ENCODE data around the gene GUCA2B. TPM values are rescaled to one million over a fixed set of nuclear protein-coding genes. Genes with fewer than 3 reads are reported as not detected.

GUCA2B gene
- total RNA-seq, 1 experiment from 2014 or later = not detected

DNA sequence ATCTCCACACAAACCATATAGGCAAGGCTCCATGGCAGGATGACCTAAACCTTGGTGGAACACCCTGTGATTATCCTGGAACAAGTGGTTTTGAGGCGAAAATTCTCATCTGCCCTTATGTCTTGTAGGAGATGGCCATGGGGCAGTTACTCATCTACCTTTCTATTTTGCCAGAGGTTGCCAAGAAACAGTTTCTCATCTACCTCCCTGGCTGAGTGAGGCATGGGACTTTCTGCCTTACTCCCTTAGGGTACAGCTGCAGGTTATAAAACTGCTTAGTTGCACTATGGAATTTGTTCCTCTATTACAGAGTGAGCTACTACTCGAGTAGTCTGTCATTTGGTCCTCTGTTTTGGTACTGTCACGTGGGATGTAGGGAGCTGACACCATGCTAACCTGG is 42.6 kb downstream of the GUCA2B start:
- no peak for DNase-seq (ENCODE audit: unreplicated experiment)
- POLR2A ChIA-PET = interaction anchor here (0.7 to 1.2 kb wide), 3 partner anchors 8 to 16 kb away, joined by 3 to 5 read pairs (median 3); no protein-coding TSS in a partner anchor
- CTCF ChIA-PET = no interaction called here
- TF ChIP-seq, protein P1, sequence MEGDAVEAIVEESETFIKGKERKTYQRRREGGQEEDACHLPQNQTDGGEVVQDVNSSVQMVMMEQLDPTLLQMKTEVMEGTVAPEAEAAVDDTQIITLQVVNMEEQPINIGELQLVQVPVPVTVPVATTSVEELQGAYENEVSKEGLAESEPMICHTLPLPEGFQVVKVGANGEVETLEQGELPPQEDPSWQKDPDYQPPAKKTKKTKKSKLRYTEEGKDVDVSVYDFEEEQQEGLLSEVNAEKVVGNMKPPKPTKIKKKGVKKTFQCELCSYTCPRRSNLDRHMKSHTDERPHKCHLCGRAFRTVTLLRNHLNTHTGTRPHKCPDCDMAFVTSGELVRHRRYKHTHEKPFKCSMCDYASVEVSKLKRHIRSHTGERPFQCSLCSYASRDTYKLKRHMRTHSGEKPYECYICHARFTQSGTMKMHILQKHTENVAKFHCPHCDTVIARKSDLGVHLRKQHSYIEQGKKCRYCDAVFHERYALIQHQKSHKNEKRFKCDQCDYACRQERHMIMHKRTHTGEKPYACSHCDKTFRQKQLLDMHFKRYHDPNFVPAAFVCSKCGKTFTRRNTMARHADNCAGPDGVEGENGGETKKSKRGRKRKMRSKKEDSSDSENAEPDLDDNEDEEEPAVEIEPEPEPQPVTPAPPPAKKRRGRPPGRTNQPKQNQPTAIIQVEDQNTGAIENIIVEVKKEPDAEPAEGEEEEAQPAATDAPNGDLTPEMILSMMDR (IDR thresholded peaks at IDR 0.05; ENCODE audit: unreplicated experiment) = no peak
- Mint-ChIP-seq H3K27ac (ENCODE audit: low read depth, unreplicated experiment) (no peak overlapping the region), H3K36me3 (ENCODE audit: insufficient read depth, unreplicated experiment) (peaks cover 38% of the 10 kb centered on the region), H3K4me3 (ENCODE audit: unreplicated experiment) (no peak overlapping the region), H3K27me3 (ENCODE audit: insufficient read depth, unreplicated experiment) (no peaks in the 10 kb centered on the region), H3K9me3 (ENCODE audit: unreplicated experiment) (no peaks in the 10 kb centered on the region), H3K4me1 (ENCODE audit: insufficient read depth, unreplicated experiment) (peaks cover 15% of the 10 kb centered on the region)
- no TSS peak for BruUV-seq (replicated peaks)
- intact Hi-C loops (cut with micrococcal nuclease) = no loop called here

DNA sequence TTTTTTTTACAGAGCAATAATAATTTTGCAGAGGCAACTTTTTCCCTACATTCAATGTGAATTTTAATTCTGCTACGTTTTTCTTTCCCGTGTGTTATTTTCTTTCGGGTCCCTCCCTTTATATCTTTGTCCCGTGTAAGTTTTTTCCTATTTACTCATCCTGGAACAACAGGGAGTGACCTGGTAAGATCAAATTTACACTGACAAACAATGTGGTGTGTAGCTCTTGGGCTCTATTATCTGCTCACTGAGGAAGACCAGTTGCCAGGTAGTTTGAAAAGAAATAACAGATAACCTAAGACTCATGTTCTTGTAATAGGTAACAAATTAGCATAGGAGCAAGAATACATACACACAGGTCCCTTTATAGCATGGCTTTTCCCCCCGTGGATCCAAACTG is 45.0 kb downstream of the GUCA2B start:
- no peaks in the 10 kb centered on the region for H3K9me3 Mint-ChIP-seq (ENCODE audit: unreplicated experiment)
- H3K4me3 Mint-ChIP-seq (ENCODE audit: unreplicated experiment) = no peak overlapping the region
- H3K27ac Mint-ChIP-seq (ENCODE audit: low read depth, unreplicated experiment) = no peak overlapping the region
- BruUV-seq (replicated peaks) = no TSS peak
- POLR2A ChIA-PET = no interaction called here
- CTCF ChIA-PET = interaction anchor here (0.9 kb wide), 1 partner anchor 24 kb away, joined by 4 read pairs; no protein-coding TSS in a partner anchor
- DNase-seq (ENCODE audit: unreplicated experiment) = no peak
- H3K4me1 Mint-ChIP-seq (ENCODE audit: insufficient read depth, unreplicated experiment) = no peaks in the 10 kb centered on the region
- TF ChIP-seq, protein P1 (IDR thresholded peaks at IDR 0.05; ENCODE audit: unreplicated experiment) = no peak
- intact Hi-C loops (cut with micrococcal nuclease) = no loop called here
- no peaks in the 10 kb centered on the region for H3K27me3 Mint-ChIP-seq (ENCODE audit: insufficient read depth, unreplicated experiment)
- peaks cover 40% of the 10 kb centered on the region for H3K36me3 Mint-ChIP-seq (ENCODE audit: insufficient read depth, unreplicated experiment)

GRCh38 chr1:42201986-42202385 is 48.8 kb downstream of the GUCA2B start:
- Mint-ChIP-seq H3K27ac (ENCODE audit: low read depth, unreplicated experiment) (no peak overlapping the region), H3K27me3 (ENCODE audit: insufficient read depth, unreplicated experiment) (no peaks in the 10 kb centered on the region), H3K4me1 (ENCODE audit: insufficient read depth, unreplicated experiment) (peaks cover 6% of the 10 kb centered on the region), H3K9me3 (ENCODE audit: unreplicated experiment) (peaks cover 4% of the 10 kb centered on the region), H3K36me3 (ENCODE audit: insufficient read depth, unreplicated experiment) (peaks cover 35% of the 10 kb centered on the region), H3K4me3 (ENCODE audit: unreplicated experiment) (no peak overlapping the region)
- intact Hi-C loops (cut with micrococcal nuclease) = no loop called here
- BruUV-seq (replicated peaks) = no TSS peak
- ChIA-PET CTCF (interaction anchor here (0.5 to 2.2 kb wide), 2 partner anchors 12 to 29 kb away, joined by 3 to 8 read pairs; no protein-coding TSS in a partner anchor), POLR2A (interaction anchor here (0.6 to 2.5 kb wide), 5 partner anchors 9 to 337 kb away, joined by 3 to 6 read pairs (median 4); no protein-coding TSS in a partner anchor)
- no peak for DNase-seq (ENCODE audit: unreplicated experiment)
- TF ChIP-seq, protein P1 (IDR thresholded peaks at IDR 0.05; ENCODE audit: unreplicated experiment) = no peak

Other genes starting within 250 kb of the GUCA2B start
- gene HIVEP3, start 234.5 kb upstream of the GUCA2B start, total RNA-seq (2022) = 0.61 and 1.2 TPM in 2 replicates
- not detected in 2 replicates for gene GUCA2A, start 11.3 kb downstream of the GUCA2B start, total RNA-seq (2022)
- gene FOXJ3, start 181.8 kb downstream of the GUCA2B start, total RNA-seq (2022) = 42.2 and 43.7 TPM in 2 replicates
- not detected in 2 replicates for gene RIMKLA, start 227.4 kb downstream of the GUCA2B start, total RNA-seq (2022)

All from MCF 10A (cell line).